ENCODE measurements around the gene NSD2.

GRCh38 chr4:1994938-1995337 lies 123.7 kb downstream of the NSD2 start:
- TF ChIP-seq CTCF (conservative IDR thresholded peaks at IDR 0.05 in 1 of 2, IDR thresholded peaks at IDR 0.05 in 1 of 2; ENCODE audit: low read depth in 1 of 2, low read length in 2 of 2) (no peak), EZH2 (IDR thresholded peaks at IDR 0.05; ENCODE audit: low read length, missing control alignments) (no peak)

Measured in fibroblast of lung (primary cell).